ENCODE measurements around the gene PKD2L1.

The PKD2L1 gene

DNA sequence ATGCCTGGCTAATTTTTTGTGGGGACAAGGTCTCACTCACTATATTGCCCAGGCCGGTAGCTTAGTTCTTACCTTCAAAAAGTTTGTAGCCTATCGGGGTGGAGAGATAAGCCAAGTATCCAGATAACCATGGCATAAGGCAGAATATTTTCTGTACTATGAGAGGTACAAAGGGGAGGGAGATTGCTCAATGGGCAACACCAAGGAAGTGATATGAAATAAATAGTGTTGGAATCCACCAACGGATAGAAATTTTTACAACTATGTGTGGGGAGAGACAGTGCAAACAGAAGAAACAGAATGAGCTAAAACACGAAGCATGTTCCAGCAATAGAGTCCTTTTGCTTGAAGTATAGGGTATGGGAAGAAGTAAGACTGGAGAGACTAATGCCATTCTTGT, 25.1 kb upstream of the PKD2L1 start:
- no peak for DNase-seq

- DNase-seq: no peak
Observed at GRCh38 chr10:100353770-100354485, 23.9 kb upstream of the PKD2L1 start.

DNA sequence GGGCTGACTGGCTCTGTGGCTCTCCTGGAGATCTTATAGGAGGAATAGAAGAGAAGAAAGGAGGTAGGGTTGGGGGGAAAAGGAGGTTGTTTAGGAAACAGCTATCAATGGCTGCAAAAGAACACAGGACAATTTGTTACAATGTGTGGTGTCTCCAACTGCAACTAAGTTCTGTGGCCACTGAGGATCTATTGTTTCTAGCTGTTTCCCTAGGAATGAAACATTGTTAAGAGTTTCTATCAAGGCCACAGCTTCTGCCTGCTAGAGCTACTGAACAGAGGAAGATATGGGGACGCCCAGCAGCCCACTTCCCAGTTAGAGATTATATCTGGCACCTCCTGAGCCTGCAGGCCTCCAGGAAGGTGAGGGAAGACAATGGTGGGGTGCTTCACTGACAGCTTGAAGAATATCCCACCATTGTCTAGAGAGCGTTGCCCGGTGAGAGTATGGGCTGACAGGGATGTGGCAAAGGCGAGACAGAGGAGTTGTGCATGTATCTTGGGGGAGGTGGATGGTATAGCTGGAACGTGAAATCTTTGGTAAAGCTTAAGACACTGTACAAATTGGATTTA, 21.0 kb upstream of the PKD2L1 start:
- DNase-seq: no peak

DNA sequence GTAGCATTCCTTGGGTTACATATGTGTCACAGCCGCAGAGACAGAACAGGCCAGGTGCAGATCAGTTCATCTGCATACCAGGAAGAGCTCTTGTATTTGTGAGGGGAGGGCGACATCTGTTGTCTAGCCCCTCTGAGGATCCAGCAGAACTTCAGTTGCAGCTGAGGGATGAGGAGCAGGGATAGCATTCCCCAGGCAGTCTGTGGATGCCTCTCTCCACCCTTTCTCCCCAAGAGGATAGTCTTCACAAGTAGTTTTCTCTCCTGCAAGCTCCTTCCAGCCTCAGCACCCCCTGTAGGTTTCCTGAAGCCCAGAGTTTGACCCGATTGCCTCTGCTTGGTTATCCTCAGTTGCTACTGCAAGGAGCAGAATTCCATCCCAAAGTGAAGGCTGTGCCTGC, 19.6 kb upstream of the PKD2L1 start:
- DNase-seq: no peak

DNA sequence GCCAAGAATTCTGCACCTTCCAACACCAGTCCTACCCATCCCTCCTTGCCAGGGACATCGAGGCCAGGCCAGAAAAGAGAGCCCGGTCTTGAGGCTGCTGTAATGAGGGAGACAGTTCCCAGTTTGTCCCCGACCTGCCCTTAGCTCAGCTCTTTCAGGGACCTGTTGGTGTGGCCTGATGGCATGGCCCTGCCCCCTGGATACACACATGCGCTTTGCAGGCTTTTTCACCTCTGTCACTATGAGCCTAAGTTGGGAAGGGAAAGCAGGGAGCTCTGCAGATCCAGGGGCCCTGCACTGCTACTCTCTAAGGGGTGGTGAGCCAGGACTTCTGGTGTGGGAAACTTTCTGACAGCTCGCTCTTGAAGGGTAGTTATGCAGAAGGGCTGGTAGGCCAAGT, 19.1 kb upstream of the PKD2L1 start:
- DNase-seq: no peak

DNA sequence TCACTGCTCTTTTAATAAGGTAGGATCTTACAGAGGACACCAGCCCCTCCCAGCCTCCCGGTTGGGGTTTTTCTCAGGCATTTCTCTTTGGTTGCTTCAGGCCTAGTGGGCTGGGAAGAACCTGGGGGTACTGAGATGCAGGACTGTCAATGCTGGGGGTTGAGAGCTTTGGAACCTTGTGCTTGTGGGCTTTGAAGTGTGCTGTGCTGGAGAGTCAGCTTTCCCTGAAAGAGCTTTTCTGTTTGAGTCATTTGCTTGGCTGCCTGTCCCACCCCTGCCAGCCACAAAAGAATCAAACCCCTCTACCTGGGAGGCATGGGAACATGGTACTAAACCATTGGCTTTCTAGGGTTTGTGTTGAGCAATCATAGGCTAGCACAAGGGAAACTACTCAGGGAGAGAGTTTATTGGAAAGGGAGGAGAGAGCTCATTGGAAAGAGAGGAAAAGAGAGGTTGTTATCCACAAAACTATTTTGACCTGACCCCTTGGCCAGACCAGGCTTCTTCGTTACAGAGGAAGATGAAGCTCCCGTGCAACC, 18.4 kb upstream of the PKD2L1 start:
- no peak for DNase-seq

GRCh38 chr10:100347568-100348195, 17.7 kb upstream of the PKD2L1 start:
- peak; percentile 57 for DNase-seq

DNA sequence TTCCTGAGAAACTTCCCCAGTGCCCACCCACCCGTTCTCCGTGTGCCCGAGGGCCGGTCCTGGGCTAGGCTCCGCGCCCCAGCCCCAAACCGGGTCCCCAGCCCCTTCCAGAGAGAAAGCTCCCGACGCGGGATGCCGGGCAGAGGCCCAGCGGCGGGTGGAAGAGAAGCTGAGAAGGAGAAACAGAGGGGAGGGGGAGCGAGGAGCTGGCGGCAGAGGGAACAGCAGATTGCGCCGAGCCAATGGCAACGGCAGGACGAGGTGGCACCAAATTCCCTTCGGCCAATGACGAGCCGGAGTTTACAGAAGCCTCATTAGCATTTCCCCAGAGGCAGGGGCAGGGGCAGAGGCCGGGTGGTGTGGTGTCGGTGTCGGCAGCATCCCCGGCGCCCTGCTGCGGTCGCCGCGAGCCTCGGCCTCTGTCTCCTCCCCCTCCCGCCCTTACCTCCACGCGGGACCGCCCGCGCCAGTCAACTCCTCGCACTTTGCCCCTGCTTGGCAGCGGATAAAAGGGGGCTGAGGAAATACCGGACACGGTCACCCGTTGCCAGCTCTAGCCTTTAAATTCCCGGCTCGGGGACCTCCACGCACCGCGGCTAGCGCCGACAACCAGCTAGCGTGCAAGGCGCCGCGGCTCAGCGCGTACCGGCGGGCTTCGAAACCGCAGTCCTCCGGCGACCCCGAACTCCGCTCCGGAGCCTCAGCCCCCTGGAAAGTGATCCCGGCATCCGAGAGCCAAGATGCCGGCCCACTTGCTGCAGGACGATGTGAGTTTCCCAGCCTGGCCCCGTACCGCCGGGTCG, 16.9 kb upstream of the PKD2L1 start, which contains the start of gene SCD:
TSS of gene SCD (plus strand) at position 469 of the 803 bp plus-strand sequence. CDS start at position 741, 272 bp downstream.
- DNase-seq: peak; percentile 97

- peak; percentile 93 for DNase-seq
Observed at GRCh38 chr10:100346351-100346764, 16.3 kb upstream of the PKD2L1 start.

DNA sequence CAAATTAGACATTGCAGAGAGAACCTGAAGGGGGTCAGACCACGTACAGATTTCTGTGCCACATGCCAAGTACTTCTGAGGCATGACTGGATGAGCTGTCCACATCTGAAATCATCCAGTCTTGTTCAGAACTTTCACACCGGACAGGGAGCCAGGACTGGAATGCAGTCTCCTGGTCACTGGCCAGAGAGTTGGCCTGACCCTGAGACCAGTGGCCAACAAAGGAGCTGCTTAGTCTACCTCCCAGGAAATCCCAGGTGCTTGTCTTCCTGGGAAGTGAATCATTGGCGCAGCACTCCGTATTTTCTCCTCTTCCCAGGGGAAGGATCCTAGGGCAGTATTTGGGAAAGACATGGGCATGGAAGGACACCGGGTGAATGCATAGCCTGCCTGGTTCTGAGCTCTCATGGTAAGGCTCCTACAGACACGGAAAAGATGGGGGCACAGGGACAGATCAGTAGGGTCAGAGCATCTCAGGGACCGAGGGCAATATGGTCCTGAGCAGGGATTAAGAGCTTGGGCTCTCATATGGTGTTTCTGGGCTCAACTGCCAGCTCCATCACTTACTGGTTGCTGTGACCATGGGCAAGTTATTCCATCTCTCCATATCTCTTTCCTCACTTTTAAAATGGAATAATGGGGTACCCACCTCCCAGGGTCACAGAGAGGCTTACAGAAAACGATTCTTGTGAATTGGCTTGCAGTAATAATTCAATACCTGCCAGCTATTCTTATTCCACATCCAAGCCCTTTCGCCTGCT, 15.7 kb upstream of the PKD2L1 start:
- DNase-seq: no peak

DNA sequence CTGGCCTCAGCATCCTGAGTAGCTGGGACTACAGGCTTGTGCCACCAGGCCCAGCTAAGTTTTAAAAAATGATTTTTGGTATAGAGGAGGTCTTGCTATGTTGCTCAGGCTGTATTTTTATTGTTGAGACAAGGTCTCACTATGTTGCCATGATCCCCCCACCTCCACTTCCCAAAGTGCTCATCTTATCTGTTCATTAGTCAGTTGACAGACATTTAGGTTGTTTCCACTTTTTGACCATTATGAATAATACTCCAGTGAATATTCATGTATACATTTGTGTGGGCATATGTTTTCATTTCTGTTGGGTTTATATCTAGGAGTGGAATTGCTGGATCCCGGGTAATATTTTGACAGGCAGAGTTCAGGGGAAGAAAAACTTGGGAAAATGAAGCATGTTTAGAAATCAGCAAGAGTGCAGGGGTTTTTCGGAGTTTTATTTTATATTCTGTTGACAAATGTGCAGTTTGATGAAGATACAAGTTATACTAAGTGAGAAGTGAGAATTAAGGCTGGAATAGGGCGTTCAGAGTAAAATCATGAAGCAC, 14.3 kb upstream of the PKD2L1 start:
- no peak for DNase-seq

DNA sequence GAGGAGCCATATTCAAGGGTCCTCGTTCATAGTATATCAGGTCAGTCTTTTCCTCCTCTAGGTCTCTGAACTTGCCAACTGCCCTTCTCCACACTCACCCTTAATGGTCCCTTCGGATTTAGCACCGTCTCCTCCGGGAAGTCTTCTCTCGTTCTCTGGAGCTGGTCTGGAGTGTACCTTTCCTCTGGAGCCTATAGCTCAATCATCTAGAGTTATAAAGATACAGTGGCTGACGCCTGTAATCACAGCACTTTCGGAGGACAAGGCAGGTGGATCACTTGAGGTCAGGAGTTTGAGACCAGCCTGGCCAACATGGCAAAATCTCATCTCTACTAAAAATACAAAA, 12.6 kb upstream of the PKD2L1 start:
- no peak for DNase-seq

DNA sequence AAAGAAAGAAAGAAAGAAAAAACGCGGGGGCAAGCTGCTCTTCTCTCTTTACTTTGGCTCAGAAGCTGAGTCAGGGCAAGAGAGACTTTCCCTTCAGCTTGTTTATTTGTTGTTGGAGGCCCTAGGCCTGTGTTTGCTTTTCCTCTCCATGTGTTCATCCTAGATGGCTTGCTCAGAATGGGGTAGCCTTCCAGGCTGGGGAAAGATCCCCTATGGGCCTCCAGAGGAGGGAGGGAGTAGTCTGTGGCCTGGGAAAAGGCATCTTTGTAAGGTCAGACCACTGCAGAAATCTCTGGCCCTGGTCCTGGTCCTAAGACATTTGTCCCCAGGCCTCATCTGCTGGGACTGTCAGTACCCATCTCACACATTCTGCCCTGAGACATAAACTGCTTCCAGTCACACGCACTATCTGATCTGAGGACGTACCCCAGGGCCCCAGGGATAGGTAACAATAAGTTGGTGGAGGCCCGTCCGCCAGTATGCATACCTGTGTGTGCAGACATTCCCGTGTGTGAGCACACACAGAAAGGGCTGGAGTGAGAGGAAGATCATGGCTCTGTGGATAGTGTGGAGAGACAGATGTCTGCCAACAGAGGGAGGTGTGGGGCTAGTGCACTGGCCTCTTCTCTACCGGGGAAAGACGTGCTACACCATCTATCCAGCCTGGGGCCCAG, 12.1 kb upstream of the PKD2L1 start:
- peak; percentile 69 for DNase-seq

DNA sequence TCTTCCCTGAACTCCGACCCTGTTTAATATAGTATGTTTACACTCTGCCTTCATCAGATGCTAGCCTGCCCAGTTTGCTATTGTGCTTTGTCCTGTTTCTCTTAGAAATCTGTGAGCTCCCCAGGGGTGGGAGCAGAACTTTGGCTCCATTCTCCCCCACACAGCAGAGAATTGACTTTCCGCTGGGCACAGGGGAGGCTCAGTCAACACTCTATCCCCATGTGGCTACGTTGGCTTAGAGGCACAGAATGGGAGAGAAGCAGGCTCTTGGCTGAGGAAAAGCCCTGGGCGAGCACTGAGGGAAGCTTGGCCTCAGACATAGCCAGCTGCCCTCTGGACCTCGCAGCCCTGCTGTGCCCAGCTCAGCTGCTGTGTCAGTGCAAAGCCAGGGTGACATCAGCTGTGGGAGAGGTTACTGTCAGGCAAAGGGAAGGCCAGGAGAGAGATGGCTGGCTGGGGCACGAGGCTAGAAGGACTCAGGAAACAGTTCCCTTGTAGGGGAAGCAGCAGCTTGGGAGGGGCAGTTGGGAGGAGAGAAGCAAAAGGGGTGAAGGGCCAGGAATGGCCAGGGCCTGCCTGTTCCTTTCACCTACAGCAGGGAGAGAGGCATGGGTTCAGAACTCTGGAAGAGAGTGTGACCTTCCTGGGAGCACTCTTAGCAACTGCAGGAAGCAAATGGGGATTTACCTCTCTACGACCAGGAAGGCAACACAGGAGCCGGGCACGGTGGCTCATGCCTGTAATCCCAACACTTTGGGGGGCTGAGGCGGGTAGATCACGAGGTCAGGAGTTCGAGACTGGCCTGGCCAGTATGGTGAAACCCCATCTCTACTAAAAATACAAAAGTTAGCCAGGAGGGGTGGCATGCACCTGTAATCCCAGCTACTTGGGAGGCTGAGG, 11.2 kb upstream of the PKD2L1 start:
- peak; percentile 59 for DNase-seq

DNA sequence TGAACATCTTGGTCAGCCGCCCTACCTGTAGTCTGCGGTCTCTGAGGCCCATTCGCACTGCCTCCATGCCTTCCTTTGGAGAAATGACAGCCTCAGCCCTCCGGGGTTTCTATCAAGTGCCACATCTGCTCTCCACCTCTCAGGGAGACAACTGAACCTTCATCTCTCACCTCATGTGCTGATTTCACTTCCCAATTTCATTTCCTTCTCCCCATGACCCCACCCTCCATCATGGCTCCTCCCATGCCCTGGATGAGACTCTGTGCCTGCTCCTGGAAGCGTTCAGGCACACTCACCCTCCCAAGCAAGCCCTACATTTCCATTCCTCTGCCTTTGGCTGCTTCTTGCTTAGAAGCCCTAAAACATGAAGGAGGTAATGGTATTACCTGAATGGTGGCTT, 9.2 kb upstream of the PKD2L1 start:
- no peak for DNase-seq

GRCh38 chr10:100338434-100339036, 8.5 kb upstream of the PKD2L1 start:
- peak; percentile 90 for DNase-seq

DNA sequence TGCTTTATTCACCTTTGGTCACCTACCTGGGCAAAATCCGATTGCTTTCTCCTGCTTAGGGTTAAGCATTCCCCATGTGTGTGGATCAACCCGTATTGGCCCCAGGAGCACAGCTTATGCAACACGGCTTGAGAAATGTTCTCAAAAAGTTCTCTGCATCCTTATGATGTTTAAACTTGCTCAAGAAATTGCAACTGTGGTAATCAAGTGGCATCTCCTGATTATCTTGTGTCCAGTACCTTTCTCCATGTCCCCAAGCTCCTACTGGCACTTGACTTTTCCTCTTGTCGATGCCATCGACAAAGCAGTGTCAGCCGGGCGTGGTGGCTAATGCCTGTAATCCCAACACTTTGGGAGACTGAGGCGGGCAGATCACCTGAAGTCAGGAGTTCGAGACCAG, 4.7 kb upstream of the PKD2L1 start:
- DNase-seq: no peak

GRCh38 chr10:100333661-100334440, 3.8 kb upstream of the PKD2L1 start:
- no peak for DNase-seq

DNA sequence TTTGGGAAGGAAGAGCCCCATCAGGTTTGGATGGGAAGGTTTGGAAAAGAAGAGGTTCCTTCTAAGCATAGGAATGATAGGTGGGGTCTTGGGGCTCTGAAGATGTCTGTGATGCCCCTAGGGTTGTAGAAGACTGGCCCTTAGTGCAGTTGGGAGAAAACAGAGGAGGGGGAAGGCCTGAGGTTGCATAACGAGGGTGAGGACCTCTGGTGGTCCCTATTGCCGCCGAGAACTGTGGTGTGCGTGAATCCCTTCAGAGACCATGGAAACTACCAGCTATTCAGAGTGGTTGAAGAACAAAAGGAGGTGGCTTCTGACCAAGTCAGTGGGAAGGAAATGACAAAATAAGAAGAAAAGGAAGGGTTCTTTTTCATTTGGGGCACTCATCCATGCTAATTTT, 3.1 kb upstream of the PKD2L1 start:
- DNase-seq: no peak

All from eye (tissue), 1 donor.